Caco-2 (cell line): Measurements from ENCODE around the gene CTXND1. TPM values are rescaled to one million over a fixed set of nuclear protein-coding genes. Genes with fewer than 3 reads are reported as not detected.

Experiments used
- BruUV-seq: library from RNA; stranded (reverse); fragments of 400-500 nt; replicated peaks from 2 replicates; lab custom pipeline; 2021; lab: Mats Ljungman, UMichigan
- CTCF ChIA-PET: fragments of 300-600 bp; sonication (Branson Sonifier 250); formaldehyde crosslinking; loops from one replicate; lab custom pipeline; 2022; ENCODE audit warnings: antibody characterized with exemption; lab: Charles Lee
- POLR2A ChIA-PET: fragments of 300-600 bp; sonication (Branson Sonifier 250); formaldehyde crosslinking; loops from one replicate; lab custom pipeline; 2022; ENCODE audit warnings: antibody characterized with exemption; lab: Charles Lee
- DNase-seq, 2 experiments: peaks; one replicate each; pipeline versions ENCODE4 v3.0.0 to v3.0.0-alpha.2; 2020 to 2022
- H3K27me3 ChIP-seq: replicated peaks from 2 replicates; pipeline ENCODE4 v1.6.0; 2011; ENCODE audit warnings: low read length; ENCODE audit not compliant: control insufficient read depth, insufficient read depth
- H3K36me3 ChIP-seq: 2 replicates; pipeline ENCODE4 v1.5.1; 2011; ENCODE audit warnings: low read length; ENCODE audit not compliant: control insufficient read depth, insufficient read depth
- H3K4me1 ChIP-seq: fragments of 250-450 bp; sonication (Bioruptor Pico); 2 replicates; pipeline ENCODE4 v1.5.1; 2020; ENCODE audit warnings: mild to moderate bottlenecking
- H3K4me3 ChIP-seq: 2 replicates; pipeline ENCODE4 v1.5.1; 2011; ENCODE audit warnings: low read depth, mild to moderate bottlenecking, control low read depth, low read length
- H3K9me3 ChIP-seq: fragments of 250-450 bp; sonication (Bioruptor Pico); 2 replicates; pipeline ENCODE4 v1.5.1; 2020; ENCODE audit warnings: mild to moderate bottlenecking, moderate library complexity
- H3K27ac Mint-ChIP-seq: one replicate; pipeline ENCODE4 v1.8.0; 2022; ENCODE audit warnings: mixed read lengths; ENCODE audit not compliant: unreplicated experiment
- H3K27me3 Mint-ChIP-seq: one replicate; pipeline ENCODE4 v1.8.0; 2022; ENCODE audit warnings: mixed read lengths; ENCODE audit not compliant: insufficient read depth, unreplicated experiment
- H3K36me3 Mint-ChIP-seq: one replicate; pipeline ENCODE4 v1.8.0; 2022; ENCODE audit warnings: mild to moderate bottlenecking, mixed read lengths; ENCODE audit not compliant: insufficient read depth, unreplicated experiment
- H3K4me1 Mint-ChIP-seq: one replicate; pipeline ENCODE4 v1.8.0; 2022; ENCODE audit warnings: low read depth, mixed read lengths; ENCODE audit not compliant: unreplicated experiment
- H3K4me3 Mint-ChIP-seq: one replicate; pipeline ENCODE4 v1.8.0; 2022; ENCODE audit warnings: mild to moderate bottlenecking, moderate library complexity, mixed read lengths; ENCODE audit not compliant: unreplicated experiment
- H3K9me3 Mint-ChIP-seq: one replicate; pipeline ENCODE4 v1.8.0; 2022; ENCODE audit warnings: mixed read lengths; ENCODE audit not compliant: unreplicated experiment
- CTCF ChIP-seq, 2 experiments: fragments of 200-600 bp in 1 of 2; IDR thresholded peaks; 1 replicate in 1 of 2; 2 replicates in 1 of 2; pipeline versions ENCODE4 v1.5.1 to v1.8.0; 2011 to 2022; ENCODE audit warnings: antibody characterized with exemption in 1 of 2, control low read depth in 1 of 2, inconsistent platforms in 1 of 2, low read depth in 1 of 2, low read length in 1 of 2, mild to moderate bottlenecking in 1 of 2, moderate library complexity in 1 of 2; ENCODE audit not compliant: insufficient read depth in 1 of 2, severe bottlenecking in 1 of 2, unreplicated experiment in 1 of 2
- intact Hi-C: fragments of 100-400 bp; cut with micrococcal nuclease; formaldehyde crosslinking; loops from one replicate; pipeline ENCODE4 v1.10.0; 2022; ENCODE audit not compliant: unreplicated experiment
- total RNA-seq: library from RNA; stranded (reverse); gene quantifications from 2 replicates; pipeline ENCODE4 v1.2.3, GENCODE V29; 2022

Gene CTXND1
- total RNA-seq, 1 experiment from 2014 or later, result 0.05 TPM

DNA sequence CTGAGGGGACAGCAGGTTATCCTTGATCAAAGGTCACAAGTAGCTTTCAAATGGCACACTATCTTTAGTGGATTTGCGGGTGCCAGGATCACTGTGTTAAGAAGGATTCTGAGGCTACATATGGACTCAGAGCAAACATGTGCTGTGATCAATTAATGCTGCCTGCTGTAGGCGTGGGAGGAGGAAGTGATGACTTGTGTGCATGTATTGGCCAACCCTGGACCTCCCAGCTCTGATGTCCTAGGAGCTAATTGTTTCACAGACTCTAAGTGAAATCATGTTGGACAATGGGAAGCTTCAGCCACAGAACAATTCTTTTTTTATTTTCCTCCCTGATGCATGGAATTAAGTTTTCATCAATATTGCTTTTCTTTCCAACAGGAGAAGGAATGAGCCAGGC lies 74.9 kb downstream of the CTXND1 start:
- no peaks in the 10 kb centered on the region for H3K27me3 Mint-ChIP-seq
- POLR2A ChIA-PET, result no interaction called here
- no peaks in the 10 kb centered on the region for H3K36me3 Mint-ChIP-seq
- no TSS peak for BruUV-seq
- H3K4me3 Mint-ChIP-seq, result no peak overlapping the region
- H3K27ac Mint-ChIP-seq, result no peak overlapping the region
- no peak for TF ChIP-seq CTCF (IDR thresholded peaks at IDR 0.05; ENCODE audit: insufficient read depth in 1 of 2, low read depth in 1 of 2, low read length in 1 of 2, severe bottlenecking in 1 of 2, unreplicated experiment in 1 of 2)
- H3K4me1 Mint-ChIP-seq, result no peaks in the 10 kb centered on the region
- intact Hi-C loops, result loop anchor here (10.0 kb wide), 1 partner anchor 182 kb away; no protein-coding TSS in a partner anchor
- no peaks in the 10 kb centered on the region for H3K9me3 Mint-ChIP-seq
- no peaks in the 10 kb centered on the region for H3K27me3 ChIP-seq
- CTCF ChIA-PET, result no interaction called here
- DNase-seq, result no peak
- no peak overlapping the region for H3K4me3 ChIP-seq
- H3K9me3 ChIP-seq, result no peaks in the 10 kb centered on the region
- peaks cover 2% of the 10 kb centered on the region for H3K36me3 ChIP-seq
- no peaks in the 10 kb centered on the region for H3K4me1 ChIP-seq

- H3K4me1 Mint-ChIP-seq, result no peaks in the 10 kb centered on the region
- no peaks in the 10 kb centered on the region for H3K27me3 ChIP-seq
- no peaks in the 10 kb centered on the region for H3K4me1 ChIP-seq
- DNase-seq, result no peak
- BruUV-seq, result no TSS peak
- no peaks in the 10 kb centered on the region for H3K9me3 ChIP-seq
- CTCF ChIA-PET, result no interaction called here
- no peak overlapping the region for H3K4me3 ChIP-seq
- POLR2A ChIA-PET, result no interaction called here
- intact Hi-C loops, result loop anchor here (10.0 kb wide), 1 partner anchor 182 kb away; no protein-coding TSS in a partner anchor
- H3K4me3 Mint-ChIP-seq, result no peak overlapping the region
- no peaks in the 10 kb centered on the region for H3K9me3 Mint-ChIP-seq
- H3K27me3 Mint-ChIP-seq, result no peaks in the 10 kb centered on the region
- no peak overlapping the region for H3K27ac Mint-ChIP-seq
- TF ChIP-seq CTCF (IDR thresholded peaks at IDR 0.05; ENCODE audit: insufficient read depth in 1 of 2, low read depth in 1 of 2, low read length in 1 of 2, severe bottlenecking in 1 of 2, unreplicated experiment in 1 of 2), result no peak
- H3K36me3 Mint-ChIP-seq, result no peaks in the 10 kb centered on the region
- H3K36me3 ChIP-seq, result peaks cover 2% of the 10 kb centered on the region
Measured at GRCh38 chr15:80176443-80176842, 75.6 kb downstream of the CTXND1 start.

DNA sequence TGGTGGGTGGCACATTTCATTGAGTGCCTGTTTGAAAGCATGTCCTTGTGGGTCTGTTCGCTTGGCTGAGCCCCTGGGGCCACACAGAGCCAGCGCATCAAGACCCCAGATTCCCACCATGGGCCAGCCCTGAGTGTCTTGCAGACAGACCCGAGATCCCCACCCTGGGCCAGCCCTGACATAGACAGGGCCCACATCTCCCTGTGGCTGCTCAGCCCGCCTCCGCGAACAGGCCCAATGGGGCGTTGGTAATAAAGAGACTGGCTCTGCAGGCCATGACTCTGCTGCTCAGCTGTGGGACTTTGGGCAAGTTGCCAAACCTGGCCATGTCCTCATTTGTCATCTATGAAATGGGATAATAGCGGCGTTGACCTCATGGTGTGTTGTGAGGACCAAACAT lies 76.6 kb downstream of the CTXND1 start:
- BruUV-seq, result no TSS peak
- no peak overlapping the region for H3K4me3 ChIP-seq
- no peak for DNase-seq
- ChIA-PET CTCF (no interaction called here), POLR2A (no interaction called here)
- H3K4me3 Mint-ChIP-seq, result no peak overlapping the region
- intact Hi-C loops, result loop anchor here (10.0 kb wide), 1 partner anchor 181 kb away; no protein-coding TSS in a partner anchor
- no peaks in the 10 kb centered on the region for H3K9me3 Mint-ChIP-seq
- H3K27me3 Mint-ChIP-seq, result no peaks in the 10 kb centered on the region
- H3K36me3 ChIP-seq, result peaks cover 2% of the 10 kb centered on the region
- no peaks in the 10 kb centered on the region for H3K4me1 Mint-ChIP-seq
- no peaks in the 10 kb centered on the region for H3K4me1 ChIP-seq
- H3K27me3 ChIP-seq, result no peaks in the 10 kb centered on the region
- H3K27ac Mint-ChIP-seq, result no peak overlapping the region
- H3K36me3 Mint-ChIP-seq, result no peaks in the 10 kb centered on the region
- no peak for TF ChIP-seq CTCF (IDR thresholded peaks at IDR 0.05; ENCODE audit: insufficient read depth in 1 of 2, low read depth in 1 of 2, low read length in 1 of 2, severe bottlenecking in 1 of 2, unreplicated experiment in 1 of 2)
- H3K9me3 ChIP-seq, result no peaks in the 10 kb centered on the region
